A673 (cell line): ENCODE results near the gene CACHD1. TPM values are rescaled to one million over a fixed set of nuclear protein-coding genes. Genes with fewer than 3 reads are reported as not detected.

ENCODE experiments used
- BruUV-seq: library from RNA; stranded (reverse); fragments of 400-500 nt; replicated peaks from 2 replicates; lab custom pipeline; 2021; lab: Mats Ljungman, UMichigan
- CTCF ChIA-PET: fragments of 300-600 bp; sonication (Branson Sonifier 250); formaldehyde crosslinking; loops from one replicate; lab custom pipeline; 2022; ENCODE audit warnings: antibody characterized with exemption; lab: Charles Lee
- POLR2A ChIA-PET: fragments of 300-600 bp; sonication (Branson Sonifier 250); formaldehyde crosslinking; loops from one replicate; lab custom pipeline; 2022; ENCODE audit warnings: antibody characterized with exemption; ENCODE audit not compliant: low non-redundant PET; lab: Charles Lee
- DNase-seq: peaks from one replicate; pipeline ENCODE4 v3.0.0-alpha.2; 2015; ENCODE audit warnings: low spot score
- H3K27ac ChIP-seq: fragments of 200-600 bp; sonication (generic); 2 replicates; pipeline ENCODE4 v1.5.1; 2016; ENCODE audit warnings: mixed run types, low read depth, mild to moderate bottlenecking, mixed read lengths, antibody characterized with exemption, low read length; ENCODE audit not compliant: poor library complexity, severe bottlenecking
- H3K27me3 ChIP-seq: fragments of 200-600 bp; sonication (generic); replicated peaks from 2 replicates; pipeline ENCODE4 v1.6.1; 2017; ENCODE audit warnings: mixed run types, low read depth, mild to moderate bottlenecking, mixed read lengths, antibody characterized with exemption, low read length; ENCODE audit not compliant: insufficient read depth, poor library complexity
- H3K36me3 ChIP-seq: fragments of 200-600 bp; sonication (generic); 2 replicates; pipeline ENCODE4 v1.6.1; 2016; ENCODE audit warnings: mixed run types, mild to moderate bottlenecking, mixed read lengths, antibody characterized with exemption, low read length; ENCODE audit not compliant: insufficient read depth, poor library complexity, severe bottlenecking
- H3K4me1 ChIP-seq: fragments of 200-600 bp; sonication (generic); 2 replicates; pipeline ENCODE4 v1.6.1; 2017; ENCODE audit warnings: mixed run types, mild to moderate bottlenecking, mixed read lengths, antibody characterized with exemption, low read length; ENCODE audit not compliant: insufficient read depth, poor library complexity, severe bottlenecking
- H3K4me3 ChIP-seq: fragments of 200-600 bp; sonication (generic); 2 replicates; pipeline ENCODE4 v1.5.1; 2016; ENCODE audit warnings: low read depth, mixed run types, mild to moderate bottlenecking, mixed read lengths, low read length; ENCODE audit not compliant: poor library complexity, severe bottlenecking
- H3K9me3 ChIP-seq: fragments of 200-600 bp; sonication (generic); 2 replicates; pipeline ENCODE4 v1.6.1; 2016; ENCODE audit warnings: mixed run types, low read depth, mild to moderate bottlenecking, mixed read lengths, antibody characterized with exemption, low read length; ENCODE audit not compliant: poor library complexity, severe bottlenecking
- EZH2 ChIP-seq: fragments of 200-600 bp; sonication (generic); IDR thresholded peaks from 2 replicates; pipeline ENCODE4 v1.6.1; 2017; ENCODE audit warnings: borderline replicate concordance, low read depth, mild to moderate bottlenecking, mixed read lengths, antibody characterized with exemption, low read length; ENCODE audit not compliant: poor library complexity, severe bottlenecking
- intact Hi-C: fragments of 100-400 bp; cut with micrococcal nuclease; formaldehyde crosslinking; loops from one replicate; pipeline ENCODE4 v1.10.0; 2022; ENCODE audit not compliant: unreplicated experiment
- total RNA-seq: library from RNA; stranded (reverse); gene quantifications from 2 replicates; pipeline ENCODE4 v1.2.3, GENCODE V29; 2021
- TF ChIP-seq, protein P1 (sequence below): fragments of 300-800, 200-600 bp; sonication (generic); conservative IDR thresholded peaks from 2 replicates; pipeline ENCODE4 v1.5.1; 2017; ENCODE audit warnings: low read depth, mild to moderate bottlenecking, antibody characterized with exemption, low read length, moderate library complexity, mixed read lengths

Gene CACHD1
- total RNA-seq, 1 experiment from 2014 or later, result 39.2 TPM

DNA sequence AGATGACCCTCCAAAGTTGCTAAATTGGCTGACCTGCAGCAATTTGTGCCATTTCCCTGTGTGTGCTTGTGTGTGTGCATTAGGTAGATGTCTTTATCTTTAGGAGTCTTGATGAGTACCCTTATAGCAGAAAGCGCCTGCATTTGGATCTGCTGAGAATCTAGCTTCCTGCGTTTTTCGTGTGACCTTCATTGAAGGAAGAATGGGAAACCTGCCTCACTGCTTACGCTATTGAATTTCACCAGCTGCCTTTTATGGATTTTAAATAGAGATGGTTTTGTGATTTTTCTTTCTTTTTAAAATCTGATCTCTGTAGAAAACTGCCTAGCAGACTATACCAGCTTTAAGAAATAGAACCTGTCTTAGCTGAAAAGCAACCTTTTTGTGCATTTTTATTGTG is 124.5 kb downstream of the CACHD1 start:
- no peak overlapping the region for H3K27ac ChIP-seq
- no peak for TF ChIP-seq EZH2
- TF ChIP-seq, protein P1, sequence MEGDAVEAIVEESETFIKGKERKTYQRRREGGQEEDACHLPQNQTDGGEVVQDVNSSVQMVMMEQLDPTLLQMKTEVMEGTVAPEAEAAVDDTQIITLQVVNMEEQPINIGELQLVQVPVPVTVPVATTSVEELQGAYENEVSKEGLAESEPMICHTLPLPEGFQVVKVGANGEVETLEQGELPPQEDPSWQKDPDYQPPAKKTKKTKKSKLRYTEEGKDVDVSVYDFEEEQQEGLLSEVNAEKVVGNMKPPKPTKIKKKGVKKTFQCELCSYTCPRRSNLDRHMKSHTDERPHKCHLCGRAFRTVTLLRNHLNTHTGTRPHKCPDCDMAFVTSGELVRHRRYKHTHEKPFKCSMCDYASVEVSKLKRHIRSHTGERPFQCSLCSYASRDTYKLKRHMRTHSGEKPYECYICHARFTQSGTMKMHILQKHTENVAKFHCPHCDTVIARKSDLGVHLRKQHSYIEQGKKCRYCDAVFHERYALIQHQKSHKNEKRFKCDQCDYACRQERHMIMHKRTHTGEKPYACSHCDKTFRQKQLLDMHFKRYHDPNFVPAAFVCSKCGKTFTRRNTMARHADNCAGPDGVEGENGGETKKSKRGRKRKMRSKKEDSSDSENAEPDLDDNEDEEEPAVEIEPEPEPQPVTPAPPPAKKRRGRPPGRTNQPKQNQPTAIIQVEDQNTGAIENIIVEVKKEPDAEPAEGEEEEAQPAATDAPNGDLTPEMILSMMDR, result no peak
- no peak overlapping the region for H3K4me3 ChIP-seq
- H3K27me3 ChIP-seq, result no peaks in the 10 kb centered on the region
- BruUV-seq, result no TSS peak
- ChIA-PET POLR2A (no interaction called here), CTCF (no interaction called here)
- no peaks in the 10 kb centered on the region for H3K36me3 ChIP-seq
- intact Hi-C loops, result no loop called here
- no peak for DNase-seq
- H3K9me3 ChIP-seq, result no peaks in the 10 kb centered on the region
- H3K4me1 ChIP-seq, result peaks cover 11% of the 10 kb centered on the region

DNA sequence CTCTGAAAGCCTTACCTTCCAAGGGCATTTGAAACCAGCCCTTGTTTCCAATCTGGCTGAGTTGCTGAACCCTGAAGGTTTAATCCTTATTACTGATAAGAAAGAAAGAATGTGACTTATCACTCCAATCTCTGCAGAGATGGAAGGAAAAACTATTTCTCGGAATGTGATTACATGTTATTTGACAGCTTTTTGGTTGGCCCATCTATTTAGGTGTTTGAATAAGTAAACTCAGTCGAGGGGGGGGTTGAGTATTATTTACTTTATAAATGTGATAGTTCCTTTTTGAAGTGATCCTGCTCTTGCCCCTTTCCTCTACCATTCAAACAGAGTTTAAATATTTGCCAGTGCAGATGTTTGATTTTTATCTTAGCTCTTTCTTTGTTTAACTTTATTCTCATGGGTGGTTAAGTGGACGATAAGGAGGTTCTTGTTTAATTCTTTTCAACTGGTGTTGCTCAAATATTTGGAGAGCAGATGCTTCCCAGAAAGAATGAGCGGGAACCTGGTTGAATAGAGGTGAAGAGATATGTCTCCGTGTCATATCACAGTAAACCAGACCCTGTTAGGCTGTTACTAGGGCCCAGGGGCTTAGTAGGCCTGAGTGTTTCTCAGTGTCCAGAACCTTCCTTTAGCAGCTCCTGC is 126.1 kb downstream of the CACHD1 start:
- Histone ChIP-seq H3K4me1 (peaks cover 13% of the 10 kb centered on the region), H3K27me3 (no peaks in the 10 kb centered on the region), H3K36me3 (no peaks in the 10 kb centered on the region), H3K9me3 (no peaks in the 10 kb centered on the region), H3K27ac (no peak overlapping the region), H3K4me3 (no peak overlapping the region)
- no TSS peak for BruUV-seq
- DNase-seq, result no peak
- ChIA-PET POLR2A (no interaction called here), CTCF (no interaction called here)
- intact Hi-C loops, result no loop called here
- TF ChIP-seq, protein P1, result no peak
- no peak for TF ChIP-seq EZH2

DNA sequence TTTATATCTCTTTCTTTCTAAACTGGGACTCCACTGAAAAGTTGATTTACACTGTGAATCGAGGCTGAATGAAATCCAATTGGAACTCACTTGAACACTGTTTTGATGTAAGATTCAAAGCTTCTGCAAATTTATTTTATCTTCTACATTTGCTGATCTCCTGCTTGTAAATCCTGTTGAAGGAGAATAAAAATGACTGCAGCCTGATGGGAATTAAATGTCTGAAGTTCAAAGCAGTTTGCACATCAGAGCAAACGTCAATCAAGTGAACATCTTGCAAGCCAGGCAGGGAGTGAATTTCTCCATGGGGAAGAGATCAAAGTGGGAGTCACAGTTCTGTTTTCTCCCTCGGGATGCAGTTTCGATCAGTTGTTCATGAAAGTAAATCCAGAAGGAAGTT is 127.2 kb downstream of the CACHD1 start:
- TF ChIP-seq EZH2, result no peak
- TF ChIP-seq, protein P1, result no peak
- H3K27ac ChIP-seq, result no peak overlapping the region
- ChIA-PET POLR2A (no interaction called here), CTCF (interaction anchor here (0.6 kb wide), 1 partner anchor 104 kb away, joined by 3 read pairs; no protein-coding TSS in a partner anchor)
- H3K9me3 ChIP-seq, result no peaks in the 10 kb centered on the region
- no TSS peak for BruUV-seq
- H3K4me1 ChIP-seq, result peaks cover 16% of the 10 kb centered on the region
- H3K36me3 ChIP-seq, result no peaks in the 10 kb centered on the region
- no peak overlapping the region for H3K4me3 ChIP-seq
- no peak for DNase-seq
- H3K27me3 ChIP-seq, result no peaks in the 10 kb centered on the region
- intact Hi-C loops, result no loop called here
